Measurements from ENCODE around the gene S100A7A.
A peak's percentile ranks its signal among the peaks of the same experiment; 100 is the strongest.

The S100A7A gene

GRCh38 chr1:153426809-153427208 is 10.5 kb downstream of the S100A7A start:
- TF ChIP-seq CTCF (IDR thresholded peaks at IDR 0.05; ENCODE audit: insufficient read depth, low read depth, low read length, missing control alignments): no peak
- H3K4me3 ChIP-seq (ENCODE audit: low read length): no peak overlapping the region
- DNase-seq (ENCODE audit: low read depth): no peak

- no peak for TF ChIP-seq CTCF (IDR thresholded peaks at IDR 0.05; ENCODE audit: insufficient read depth, low read depth, low read length, missing control alignments)
- H3K4me3 ChIP-seq (ENCODE audit: low read length): no peak overlapping the region
- DNase-seq (ENCODE audit: low read depth): no peak
Measured at GRCh38 chr1:153428073-153428638, 11.8 kb downstream of the S100A7A start.

- H3K4me3 ChIP-seq (ENCODE audit: low read length): no peak overlapping the region
- DNase-seq (ENCODE audit: low read depth): no peak
- TF ChIP-seq CTCF (IDR thresholded peaks at IDR 0.05; ENCODE audit: insufficient read depth, low read depth, low read length, missing control alignments): no peak
Measured at GRCh38 chr1:153428791-153429190, 12.5 kb downstream of the S100A7A start.

- H3K4me3 ChIP-seq (ENCODE audit: low read length): no peak overlapping the region
- peak; percentile 87 for DNase-seq (ENCODE audit: low read depth)
- no peak for TF ChIP-seq CTCF (IDR thresholded peaks at IDR 0.05; ENCODE audit: insufficient read depth, low read depth, low read length, missing control alignments)
Measured at GRCh38 chr1:153429266-153430165, 13.2 kb downstream of the S100A7A start.

- H3K4me3 ChIP-seq (ENCODE audit: low read length): no peak overlapping the region
- DNase-seq (ENCODE audit: low read depth): no peak
- no peak for TF ChIP-seq CTCF (IDR thresholded peaks at IDR 0.05; ENCODE audit: insufficient read depth, low read depth, low read length, missing control alignments)
Measured at GRCh38 chr1:153430166-153430553, 13.8 kb downstream of the S100A7A start.

- no peak for TF ChIP-seq CTCF (IDR thresholded peaks at IDR 0.05; ENCODE audit: insufficient read depth, low read depth, low read length, missing control alignments)
- no peak overlapping the region for H3K4me3 ChIP-seq (ENCODE audit: low read length)
- no peak for DNase-seq (ENCODE audit: low read depth)
Measured at GRCh38 chr1:153430561-153430960, 14.2 kb downstream of the S100A7A start.

Data from epithelial cell of esophagus (primary cell).